Thymus (tissue), 11 donors: ENCODE results near the gene TEPSIN. TPM values are rescaled to one million over a fixed set of nuclear protein-coding genes. Genes with fewer than 3 reads are reported as not detected.
"Not testable (repeated sequence)": the region's sequence is repeated elsewhere in the genome, so short reads cannot be mapped to it uniquely, and the experiment has no call there.

Source experiments
- DNase-seq, 9 donors: peaks; one replicate each; pipeline ENCODE4 v3.0.0-alpha.2; 2013; ENCODE audit warnings: low spot score in 9 of 9, low read depth in 6 of 9, missing footprints in 1 of 9
- H3K27ac ChIP-seq, 2 donors: one replicate each; pipeline ENCODE4 v1.5.1; 2013; ENCODE audit warnings: control low read depth in 1 of 2, low read depth in 1 of 2, low read length in 1 of 2, mild to moderate bottlenecking in 1 of 2, moderate library complexity in 1 of 2
- H3K27me3 ChIP-seq, 2 donors: one replicate each; pipeline ENCODE4 v1.5.1; 2013; ENCODE audit warnings: low read length in 1 of 2; ENCODE audit not compliant: control insufficient read depth in 2 of 2, insufficient read depth in 1 of 2
- H3K36me3 ChIP-seq, 2 donors: one replicate each; pipeline ENCODE4 v1.5.1; 2013; ENCODE audit warnings: low read length in 1 of 2, mild to moderate bottlenecking in 1 of 2, moderate library complexity in 1 of 2; ENCODE audit not compliant: control insufficient read depth in 2 of 2, insufficient read depth in 2 of 2
- H3K4me1 ChIP-seq, 2 donors: one replicate each; pipeline ENCODE4 v1.5.1; 2013; ENCODE audit warnings: low read length in 2 of 2; ENCODE audit not compliant: control insufficient read depth in 2 of 2, insufficient read depth in 2 of 2
- H3K4me3 ChIP-seq, 2 donors: one replicate each; pipeline ENCODE4 v1.5.1; 2013; ENCODE audit warnings: low read length in 2 of 2, control low read depth in 1 of 2, mild to moderate bottlenecking in 1 of 2
- H3K9me3 ChIP-seq, 2 donors: one replicate each; pipeline ENCODE4 v1.5.1; 2013; ENCODE audit warnings: low read length in 1 of 2, mild to moderate bottlenecking in 1 of 2; ENCODE audit not compliant: control insufficient read depth in 2 of 2, insufficient read depth in 1 of 2
- WGBS: extraction: QIAGEN DNeasy Blood & Tissue Kit; methylation state at CpG from one replicate; pipeline ENCODE4 v1.1.7; 2013; 5-methylcytosine and 5-hydroxymethylcytosine counted together
- polyA plus RNA-seq: library from polyadenylated mRNA; stranded (reverse); fragments of 200-250 nt; gene quantifications from one replicate; pipeline ENCODE4 v1.2.3, GENCODE V29; 2013
- total RNA-seq: library from RNA; stranded (reverse); fragments of 120-200 nt; gene quantifications from one replicate; pipeline ENCODE4 v1.2.4, GENCODE V29; 2013
- donor health status: healthy.

The TEPSIN gene
- total and polyA plus RNA-seq, 2 donors, result 13.3 to 85.3 TPM

- H3K4me1 ChIP-seq, result no peaks in the 10 kb centered on the region
- no peak overlapping the region for H3K4me3 ChIP-seq
- 98% methylated on average over 14 of the region's 14 CpGs for WGBS
- DNase-seq, result no peak
- no peak overlapping the region for H3K27ac ChIP-seq
- peaks cover 0 to 2% of the 10 kb centered on the region in 2 donors for H3K9me3 ChIP-seq
- no peaks in the 10 kb centered on the region for H3K27me3 ChIP-seq
- peaks cover 44 to 58% of the 10 kb centered on the region in 2 donors for H3K36me3 ChIP-seq
These were observed 9.3 kb downstream of the TEPSIN start for GRCh38 chr17:81229666-81229920.

GRCh38 chr17:81228834-81229665 lies 9.8 kb downstream of the TEPSIN start:
- Histone ChIP-seq H3K4me1 (peaks cover 0 to under 1% of the 10 kb centered on the region in 2 donors), H3K27ac (no peak overlapping the region), H3K36me3 (peaks cover 44 to 58% of the 10 kb centered on the region in 2 donors), H3K9me3 (peaks cover 0 to 2% of the 10 kb centered on the region in 2 donors), H3K4me3 (no peak overlapping the region), H3K27me3 (peaks cover 0 to 4% of the 10 kb centered on the region in 2 donors)
- no peak for DNase-seq
- 96% methylated on average over 32 of the region's 32 CpGs for WGBS

GRCh38 chr17:81228420-81228819 lies 10.4 kb downstream of the TEPSIN start:
- peaks cover 5 to 6% of the 10 kb centered on the region in 2 donors for H3K4me1 ChIP-seq
- 82% methylated on average over 9 of the region's 9 CpGs for WGBS
- H3K27ac ChIP-seq, result no peak overlapping the region
- peaks cover 3 to 10% of the 10 kb centered on the region in 2 donors for H3K27me3 ChIP-seq
- peaks cover 0 to 2% of the 10 kb centered on the region in 2 donors for H3K9me3 ChIP-seq
- H3K36me3 ChIP-seq, result peaks cover 40 to 52% of the 10 kb centered on the region in 2 donors
- DNase-seq, result no peak
- H3K4me3 ChIP-seq, result no peak overlapping the region

- not testable (repeated sequence) for H3K27ac ChIP-seq, H3K4me1 ChIP-seq
- 77% methylated on average over 2 of the region's 2 CpGs for WGBS
These were observed 11.2 kb downstream of the TEPSIN start for GRCh38 chr17:81227630-81228029.

GRCh38 chr17:81223762-81224130 lies 15.1 kb downstream of the TEPSIN start:
- peaks cover 10 to 24% of the 10 kb centered on the region in 2 donors for H3K4me1 ChIP-seq

More at GRCh38 chr17:81227630-81228029, 11.2 kb downstream of the TEPSIN start:
- not testable (repeated sequence) for DNase-seq, H3K4me3 ChIP-seq, H3K9me3 ChIP-seq
- Histone ChIP-seq H3K36me3 (peaks cover 33 to 44% of the 10 kb centered on the region in 2 donors), H3K27me3 (peaks cover 3 to 13% of the 10 kb centered on the region in 2 donors)

GRCh38 chr17:81222906-81223761 lies 15.7 kb downstream of the TEPSIN start, which contains the start of gene CEP131:
Gene CEP131 (minus strand): TSS chr17:81222965. CDS start chr17:81220056, 2,909 bp downstream.
- peak; percentile 86 to 99 (median 96) for DNase-seq
- Histone ChIP-seq H3K4me1 (peaks cover 10 to 24% of the 10 kb centered on the region in 2 donors), H3K27me3 (peaks cover 3 to 13% of the 10 kb centered on the region in 2 donors), H3K4me3 (peak within 1 kb of the TSS; percentile 56 to 80), H3K27ac (no peak within 1 kb of the TSS), H3K9me3 (no peaks in the 10 kb centered on the region), H3K36me3 (peaks cover 4 to 14% of the 10 kb centered on the region in 2 donors)
- 1% methylated on average over 79 of the region's 79 CpGs for WGBS

More at GRCh38 chr17:81223762-81224130, 15.1 kb downstream of the TEPSIN start:
- no peaks in the 10 kb centered on the region for H3K9me3 ChIP-seq
- H3K27ac ChIP-seq, result no peak overlapping the region
- H3K36me3 ChIP-seq, result peaks cover 4 to 17% of the 10 kb centered on the region in 2 donors
- WGBS, result 5% methylated on average over 11 of the region's 11 CpGs
- peak overlapping the region; percentile 21 to 37 for H3K4me3 ChIP-seq
- peak in 1 of 9 donors; percentile 35 for DNase-seq
- peaks cover 3 to 13% of the 10 kb centered on the region in 2 donors for H3K27me3 ChIP-seq

- Histone ChIP-seq H3K4me3 (peak overlapping the region; percentile 56 to 80), H3K9me3 (no peaks in the 10 kb centered on the region), H3K27ac (no peak overlapping the region), H3K4me1 (peaks cover 10 to 24% of the 10 kb centered on the region in 2 donors), H3K27me3 (peaks cover 3 to 13% of the 10 kb centered on the region in 2 donors), H3K36me3 (peaks cover 4 to 16% of the 10 kb centered on the region in 2 donors)
- WGBS, result under 1% methylated on average over 30 of the region's 30 CpGs
- DNase-seq, result no peak
These were observed 16.3 kb downstream of the TEPSIN start for GRCh38 chr17:81222620-81222905.

GRCh38 chr17:81221842-81222619 lies 16.8 kb downstream of the TEPSIN start:
- peak overlapping the region; percentile 56 to 80 for H3K4me3 ChIP-seq
- no peak for DNase-seq
- H3K9me3 ChIP-seq, result no peaks in the 10 kb centered on the region
- no peak overlapping the region for H3K27ac ChIP-seq
- WGBS, result 44% methylated on average over 24 of the region's 24 CpGs
- H3K36me3 ChIP-seq, result peaks cover 5 to 22% of the 10 kb centered on the region in 2 donors
- peaks cover 10 to 24% of the 10 kb centered on the region in 2 donors for H3K4me1 ChIP-seq
- H3K27me3 ChIP-seq, result peaks cover 3 to 13% of the 10 kb centered on the region in 2 donors
